ENCODE data around the gene SSBP2. TPM values are rescaled to one million over a fixed set of nuclear protein-coding genes. Genes with fewer than 3 reads are reported as not detected.

SSBP2 gene
- total RNA-seq, 4 donors from 2014 or later: 17.1 to 80.3 (median 24.2) TPM

DNA sequence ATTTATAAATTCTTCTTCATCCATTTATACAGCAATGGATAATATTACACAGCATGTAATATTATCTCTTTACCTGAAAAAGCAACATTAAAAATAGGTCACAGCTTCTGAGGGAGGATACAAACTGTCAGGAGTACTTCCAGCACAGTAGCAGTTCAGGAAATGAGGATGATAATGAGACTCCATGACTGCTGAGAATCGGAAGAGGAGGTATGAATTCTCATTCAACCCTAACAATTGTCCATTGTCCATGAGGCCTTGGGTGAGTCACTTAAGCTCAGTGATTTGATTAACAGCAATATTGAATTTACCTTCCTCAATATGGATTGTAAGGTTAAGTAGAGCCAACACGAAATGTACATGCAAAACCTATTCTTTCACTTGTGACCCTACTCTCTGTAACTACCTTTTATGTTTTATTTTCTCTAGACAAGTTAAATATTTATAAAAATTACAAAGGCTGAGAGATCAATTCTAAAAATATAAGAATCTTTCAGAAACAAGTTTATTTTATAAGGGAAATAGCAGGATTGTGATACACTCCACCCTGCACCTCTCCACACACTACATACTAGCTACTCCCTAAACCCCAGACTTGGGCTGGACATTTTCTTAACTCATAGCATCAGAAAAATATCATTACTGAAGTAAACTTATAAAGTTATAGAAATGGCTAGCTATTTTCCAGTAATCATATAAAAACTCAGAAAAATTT is 197.9 kb downstream of the SSBP2 start:
- TF ChIP-seq, protein P1, sequence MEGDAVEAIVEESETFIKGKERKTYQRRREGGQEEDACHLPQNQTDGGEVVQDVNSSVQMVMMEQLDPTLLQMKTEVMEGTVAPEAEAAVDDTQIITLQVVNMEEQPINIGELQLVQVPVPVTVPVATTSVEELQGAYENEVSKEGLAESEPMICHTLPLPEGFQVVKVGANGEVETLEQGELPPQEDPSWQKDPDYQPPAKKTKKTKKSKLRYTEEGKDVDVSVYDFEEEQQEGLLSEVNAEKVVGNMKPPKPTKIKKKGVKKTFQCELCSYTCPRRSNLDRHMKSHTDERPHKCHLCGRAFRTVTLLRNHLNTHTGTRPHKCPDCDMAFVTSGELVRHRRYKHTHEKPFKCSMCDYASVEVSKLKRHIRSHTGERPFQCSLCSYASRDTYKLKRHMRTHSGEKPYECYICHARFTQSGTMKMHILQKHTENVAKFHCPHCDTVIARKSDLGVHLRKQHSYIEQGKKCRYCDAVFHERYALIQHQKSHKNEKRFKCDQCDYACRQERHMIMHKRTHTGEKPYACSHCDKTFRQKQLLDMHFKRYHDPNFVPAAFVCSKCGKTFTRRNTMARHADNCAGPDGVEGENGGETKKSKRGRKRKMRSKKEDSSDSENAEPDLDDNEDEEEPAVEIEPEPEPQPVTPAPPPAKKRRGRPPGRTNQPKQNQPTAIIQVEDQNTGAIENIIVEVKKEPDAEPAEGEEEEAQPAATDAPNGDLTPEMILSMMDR (IDR thresholded peaks at IDR 0.05): no peak
- TF ChIP-seq POLR2A (IDR thresholded peaks at IDR 0.05): no peak
- whole genome bisulfite sequencing, 2 donors: 57 to 58% methylated on average over 2 of the region's 2 CpGs
- H3K27ac ChIP-seq: no peak overlapping the region
- no peak overlapping the region for H3K4me3 ChIP-seq
- DNase-seq: no peak
- H3K4me1 ChIP-seq: peaks cover 0 to 15% (median 0%) of the 10 kb centered on the region in 3 donors
- H3K9me3 ChIP-seq: no peaks in the 10 kb centered on the region
- peaks cover 0 to 28% (median 0%) of the 10 kb centered on the region in 3 donors for H3K36me3 ChIP-seq
- H3K27me3 ChIP-seq: no peaks in the 10 kb centered on the region
- intact Hi-C loops (cut with DNase I): no loop called here

- intact Hi-C loops (cut with DNase I): no loop called here
- 95 to 97% methylated on average over 7 of the region's 7 CpGs for WGBS, 2 donors
These were observed 201.8 kb downstream of the SSBP2 start for GRCh38 chr5:81549123-81549522.

GRCh38 chr5:81547001-81547400 is 203.9 kb downstream of the SSBP2 start:
- Histone ChIP-seq H3K9me3 (no peaks in the 10 kb centered on the region), H3K27ac (no peak overlapping the region), H3K27me3 (no peaks in the 10 kb centered on the region), H3K36me3 (peaks cover 0 to 45% (median 0%) of the 10 kb centered on the region in 3 donors), H3K4me3 (no peak overlapping the region), H3K4me1 (no peaks in the 10 kb centered on the region)
- TF ChIP-seq, protein P1 (IDR thresholded peaks at IDR 0.05): no peak
- no peak for TF ChIP-seq POLR2A (IDR thresholded peaks at IDR 0.05)
- no peak for DNase-seq
- WGBS, 2 donors: 97% methylated on average over 3 of the region's 3 CpGs
- intact Hi-C loops (cut with DNase I): no loop called here

More at GRCh38 chr5:81549123-81549522, 201.8 kb downstream of the SSBP2 start:
- no peaks in the 10 kb centered on the region for H3K9me3 ChIP-seq
- H3K36me3 ChIP-seq: peaks cover 0 to 37% (median 0%) of the 10 kb centered on the region in 3 donors
- no peak overlapping the region for H3K4me3 ChIP-seq
- DNase-seq: no peak
- no peak overlapping the region for H3K27ac ChIP-seq
- H3K4me1 ChIP-seq: peaks cover 0 to 15% (median 0%) of the 10 kb centered on the region in 3 donors
- no peaks in the 10 kb centered on the region for H3K27me3 ChIP-seq
- TF ChIP-seq, protein P1 (IDR thresholded peaks at IDR 0.05): no peak
- TF ChIP-seq POLR2A (IDR thresholded peaks at IDR 0.05): no peak

GRCh38 chr5:81545911-81546310 is 205.0 kb downstream of the SSBP2 start:
- Histone ChIP-seq H3K36me3 (peaks cover 0 to 44% (median 0%) of the 10 kb centered on the region in 3 donors), H3K9me3 (no peaks in the 10 kb centered on the region), H3K27ac (no peak overlapping the region), H3K4me1 (no peaks in the 10 kb centered on the region), H3K27me3 (no peaks in the 10 kb centered on the region), H3K4me3 (no peak overlapping the region)
- TF ChIP-seq, protein P1 (IDR thresholded peaks at IDR 0.05): no peak
- TF ChIP-seq POLR2A (IDR thresholded peaks at IDR 0.05): no peak
- DNase-seq: no peak
- intact Hi-C loops (cut with DNase I): no loop called here

- no peak for DNase-seq
- intact Hi-C loops (cut with DNase I): no loop called here
- Histone ChIP-seq H3K9me3 (no peaks in the 10 kb centered on the region), H3K36me3 (peaks cover 0 to 30% (median 0%) of the 10 kb centered on the region in 3 donors), H3K4me3 (no peak overlapping the region), H3K4me1 (no peaks in the 10 kb centered on the region), H3K27me3 (no peaks in the 10 kb centered on the region), H3K27ac (no peak overlapping the region)
- TF ChIP-seq, protein P1 (IDR thresholded peaks at IDR 0.05): no peak
- TF ChIP-seq POLR2A (IDR thresholded peaks at IDR 0.05): no peak
- WGBS, 2 donors: 63 to 94% methylated on average over 1 of the region's 1 CpG
These were observed 206.4 kb downstream of the SSBP2 start for GRCh38 chr5:81544351-81545018.

Measured in esophagus squamous epithelium (tissue), 5 donors.